GM19025 (cell line): ENCODE results near the gene EHD3.
A peak's percentile ranks its signal among the peaks of the same experiment; 100 is the strongest.

Experiments
- ATAC-seq: cut with Tn5 transposase; IDR thresholded peaks from one replicate; pipeline ENCODE4 v1.9.1; 2021; ENCODE audit warnings: mild to moderate bottlenecking, low read depth, moderate library complexity; ENCODE audit not compliant: unreplicated experiment

The EHD3 gene

DNA sequence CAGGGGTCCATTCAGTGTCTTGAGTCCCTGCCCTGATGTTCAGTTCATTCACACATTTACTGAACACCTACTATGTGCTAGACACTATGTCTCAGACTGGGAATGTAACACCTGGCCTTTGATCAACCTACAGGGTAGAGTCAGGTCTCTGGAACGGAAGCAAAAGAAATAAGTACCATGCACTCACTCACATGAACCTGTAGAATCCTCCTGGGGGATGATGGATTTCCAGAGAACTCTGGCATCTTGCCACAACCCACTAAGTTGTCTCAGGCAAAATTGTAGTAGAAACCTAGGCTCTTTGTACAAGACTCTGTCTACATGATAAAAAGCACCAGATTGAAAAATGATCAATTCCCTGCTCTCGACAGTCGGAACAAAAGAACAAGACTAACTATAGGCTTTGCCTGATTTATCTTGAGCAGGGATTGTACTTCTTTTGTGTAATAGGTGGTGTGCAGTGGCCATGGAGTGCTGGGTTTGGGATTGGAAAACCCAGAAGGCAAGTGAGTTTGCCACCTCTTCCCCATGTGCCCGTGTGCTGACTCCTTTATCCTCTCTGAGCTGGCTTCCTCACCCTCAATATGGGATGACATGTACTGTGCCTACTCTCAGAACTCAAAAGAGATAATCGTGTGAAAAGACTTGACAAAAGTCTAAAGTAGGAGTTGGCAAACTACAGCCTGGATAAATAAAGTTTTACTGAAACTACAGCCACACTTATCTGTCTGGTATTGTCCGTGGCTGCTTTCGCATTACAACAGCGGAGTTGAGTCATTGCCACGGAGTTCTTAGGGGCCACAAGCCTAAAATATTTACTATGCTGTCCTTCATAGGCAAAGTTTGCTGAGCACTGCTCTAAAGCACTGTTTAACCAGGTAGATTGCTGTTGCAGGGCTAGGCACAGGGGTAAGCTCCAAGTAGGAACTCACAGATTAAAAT, 21.0 kb upstream of the EHD3 start:
- no peak for ATAC-seq

DNA sequence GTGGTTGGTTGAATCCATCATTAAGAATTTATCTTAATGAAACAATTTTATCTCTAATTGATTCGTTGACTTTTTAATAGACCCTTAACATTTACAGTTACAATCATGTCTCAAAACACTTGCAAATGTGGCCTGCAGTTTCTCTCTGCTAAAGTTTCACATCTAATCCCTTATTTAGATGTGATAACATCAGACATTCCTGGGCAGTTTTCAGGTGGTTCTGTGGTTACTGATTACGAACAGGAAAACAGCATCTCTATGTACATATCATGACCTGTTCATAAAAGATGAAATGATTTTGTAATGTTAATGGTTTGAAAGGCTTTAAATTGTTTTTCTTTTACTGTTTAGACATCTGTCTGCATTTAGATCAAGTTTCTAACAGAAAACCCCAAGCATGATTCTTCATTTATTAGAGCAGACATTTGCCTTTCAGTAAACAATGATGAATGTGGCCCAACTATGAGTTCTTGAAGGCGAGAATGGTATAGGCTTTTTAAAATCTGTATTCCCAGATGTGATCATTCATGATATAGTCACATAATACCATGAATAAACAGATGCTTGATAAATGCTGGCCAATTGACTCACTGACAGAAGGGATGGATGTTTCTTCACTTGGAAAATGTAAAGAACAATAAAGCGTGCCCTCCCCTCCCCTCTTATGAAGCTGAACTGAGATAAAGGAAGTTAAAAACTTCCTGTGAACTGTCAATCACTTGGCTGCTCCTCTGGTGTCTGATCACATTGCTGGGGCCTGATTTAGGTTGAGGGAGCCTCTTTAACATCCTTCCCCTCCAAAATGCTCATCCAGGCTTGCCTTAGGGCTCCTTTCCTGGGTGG, 20.1 kb upstream of the EHD3 start:
- no peak for ATAC-seq

DNA sequence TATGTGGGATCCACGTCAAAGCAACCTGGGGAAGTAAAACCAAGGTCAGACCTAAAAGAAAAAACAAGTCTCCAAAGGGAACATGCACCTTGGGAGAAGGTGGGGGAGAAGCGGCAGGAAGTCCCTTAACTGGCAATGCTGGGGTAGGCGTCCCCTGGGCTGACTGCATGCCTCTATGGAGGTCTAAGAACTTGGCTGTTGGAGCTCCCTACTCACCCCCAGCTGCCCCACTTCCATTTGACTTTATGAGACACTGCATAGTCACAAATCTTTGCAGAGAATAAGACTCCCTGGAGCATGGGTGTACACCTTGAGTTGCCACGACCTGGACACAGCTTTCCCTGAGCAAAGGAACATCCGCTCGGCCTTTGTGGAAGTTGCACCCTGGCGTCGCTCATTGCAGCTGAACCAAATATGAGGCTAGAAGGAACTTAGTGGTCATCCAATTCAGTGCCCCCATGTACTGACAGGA, 19.5 kb upstream of the EHD3 start:
- ATAC-seq = no peak

DNA sequence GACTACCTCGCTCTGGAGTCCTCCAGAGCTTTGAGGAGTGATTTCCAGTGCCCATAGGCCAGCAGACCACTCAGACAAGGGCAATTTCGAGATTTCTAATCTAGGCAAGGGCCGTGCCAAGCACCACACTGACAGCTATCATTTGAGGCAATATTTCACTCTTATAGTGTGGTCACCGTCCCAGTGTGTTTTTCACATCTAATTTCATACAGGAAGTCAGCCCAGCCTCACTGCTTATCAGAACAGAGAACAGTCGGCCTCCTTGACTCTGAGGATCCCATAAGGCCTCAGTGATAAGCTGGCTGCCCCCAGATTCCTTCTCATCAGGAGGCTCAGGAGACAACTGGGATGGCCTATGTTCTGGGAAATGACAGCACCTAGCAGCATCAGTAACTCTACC, 17.2 kb upstream of the EHD3 start:
- ATAC-seq = peak; percentile 25

DNA sequence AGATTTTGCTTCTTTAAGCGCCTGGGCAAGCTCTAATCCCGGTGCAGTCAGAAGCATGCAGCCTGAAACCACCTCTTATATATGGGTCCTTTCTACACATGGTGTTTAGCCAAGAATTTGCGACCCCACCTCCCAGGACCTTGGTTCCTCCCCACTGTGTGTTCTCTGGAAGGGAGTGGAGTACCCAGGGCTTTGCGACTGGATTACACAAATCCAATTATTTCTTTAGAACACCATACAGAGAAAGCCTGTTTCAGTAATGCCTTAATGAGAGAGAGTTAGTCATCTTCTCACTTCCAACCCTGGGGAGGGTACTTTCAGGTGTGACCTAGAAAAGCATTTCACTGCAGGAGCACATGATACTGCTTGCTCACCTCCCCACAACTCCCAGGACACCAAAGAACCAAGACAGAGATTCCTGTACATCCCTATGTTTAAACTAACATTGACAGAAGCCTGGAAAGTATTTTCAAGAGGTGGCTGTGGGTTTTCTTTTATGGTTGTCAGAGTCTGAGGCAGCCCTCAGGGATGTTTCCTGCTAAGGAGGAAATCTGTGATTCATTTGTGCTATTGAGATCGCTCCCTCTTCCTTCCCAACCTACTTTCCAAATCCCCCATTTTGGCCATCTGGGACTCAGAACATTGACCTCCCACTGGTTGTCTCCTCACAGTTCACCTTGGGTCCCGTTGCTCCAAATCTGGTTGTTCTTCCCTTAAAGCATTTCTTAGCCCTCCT, 16.3 kb upstream of the EHD3 start, which contains the start of gene CAPN14:
Gene CAPN14 (minus strand): TSS at position 51 of the 736 bp plus-strand sequence. CDS start 12,068 bp downstream, outside the sequence.
- ATAC-seq = no peak

DNA sequence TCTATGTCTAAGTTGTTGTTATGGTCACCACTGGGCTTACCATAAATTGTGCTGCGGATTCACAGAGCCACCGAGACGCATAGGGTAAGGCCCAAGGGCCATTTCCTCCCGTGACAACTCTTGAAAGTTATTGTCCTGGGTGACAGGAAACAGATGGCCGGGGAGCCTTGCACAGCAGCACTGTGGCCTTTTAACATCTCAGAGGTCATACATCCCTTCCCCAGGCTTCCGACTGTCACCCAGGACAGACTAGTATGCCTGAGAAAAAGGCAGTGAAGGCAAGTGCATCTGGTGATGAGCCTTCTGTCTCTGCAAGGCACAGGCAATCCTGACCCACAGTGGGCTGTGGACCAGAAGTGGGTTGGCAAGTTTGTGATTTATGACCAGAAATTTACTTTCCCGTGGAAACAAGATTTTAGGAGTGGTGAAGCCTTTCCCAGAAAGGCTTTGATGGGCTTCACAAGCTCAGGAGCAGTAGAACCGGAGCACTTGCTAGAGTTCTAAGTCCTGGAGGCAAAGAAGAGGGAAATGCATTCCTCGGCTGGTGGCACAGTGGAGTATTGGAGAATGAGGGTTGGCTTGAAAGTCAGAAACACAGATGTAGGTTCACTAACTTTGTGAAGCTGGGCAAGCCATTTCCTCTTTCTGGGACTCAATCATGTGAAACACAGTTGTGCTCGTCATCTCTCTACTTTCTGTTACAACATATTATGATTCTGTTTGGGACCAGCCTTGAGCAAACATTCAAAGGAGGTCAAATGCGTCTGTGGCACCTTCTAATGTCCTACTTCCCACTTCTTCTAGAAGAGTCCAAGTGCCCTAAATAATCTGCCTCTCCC, 14.6 kb upstream of the EHD3 start:
- peak; percentile 75 for ATAC-seq

DNA sequence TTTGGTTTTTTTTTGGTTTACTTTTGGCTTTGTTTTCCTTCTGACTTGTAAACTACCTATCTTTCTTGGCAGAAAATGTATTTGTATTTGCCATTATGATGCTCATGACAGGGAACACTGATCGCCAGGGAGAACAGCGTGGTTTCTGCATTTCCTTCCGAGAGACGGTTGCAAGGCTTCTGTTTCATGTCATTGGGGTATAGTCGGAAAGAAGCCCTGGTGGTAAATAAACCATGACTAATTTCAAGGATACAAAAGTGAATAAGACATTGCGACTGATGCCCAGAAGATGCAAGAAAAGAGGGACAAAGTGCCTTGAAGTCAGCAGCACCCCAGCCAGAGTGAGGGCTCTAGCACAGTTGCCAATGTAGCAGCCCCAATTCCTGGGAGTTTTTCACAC, 12.4 kb upstream of the EHD3 start:
- no peak for ATAC-seq

DNA sequence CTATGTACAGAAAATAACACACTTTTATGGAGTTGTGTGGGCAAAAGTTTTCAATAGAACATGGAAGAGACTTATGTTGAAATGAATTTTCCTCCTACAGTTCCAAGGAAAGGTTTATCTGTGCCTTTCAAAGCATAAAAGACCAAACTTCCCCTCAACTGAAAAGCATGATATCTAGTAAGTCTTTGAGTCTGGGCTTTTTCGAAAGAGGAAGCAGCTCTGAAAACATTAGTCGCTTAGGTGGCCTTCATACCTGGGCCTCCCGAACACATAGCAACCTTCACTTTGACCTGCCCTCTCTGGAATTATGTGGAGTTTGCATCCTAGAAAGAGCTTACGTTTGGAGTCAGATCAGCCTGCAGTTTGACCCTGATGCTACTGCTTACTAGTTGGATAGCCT, 11.9 kb upstream of the EHD3 start:
- no peak for ATAC-seq

DNA sequence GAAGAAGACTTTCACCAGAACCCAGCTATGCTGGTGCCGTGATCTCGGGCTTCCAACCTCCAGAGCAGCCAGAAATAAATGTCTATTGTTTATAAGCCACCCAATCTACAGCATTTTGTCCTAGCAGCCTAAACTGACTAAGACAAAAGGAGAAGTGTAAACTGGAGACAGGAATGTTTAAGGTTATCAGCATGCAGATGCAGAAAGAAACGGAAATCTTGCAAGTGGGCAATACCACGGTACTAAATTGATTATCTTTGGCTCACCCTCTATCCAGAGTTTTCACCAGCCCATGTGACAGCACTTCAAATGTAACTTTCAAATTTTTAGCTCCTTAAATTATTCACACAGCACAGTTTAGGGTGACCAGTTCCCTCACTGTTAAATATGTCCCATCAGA, 10.9 kb upstream of the EHD3 start:
- no peak for ATAC-seq

DNA sequence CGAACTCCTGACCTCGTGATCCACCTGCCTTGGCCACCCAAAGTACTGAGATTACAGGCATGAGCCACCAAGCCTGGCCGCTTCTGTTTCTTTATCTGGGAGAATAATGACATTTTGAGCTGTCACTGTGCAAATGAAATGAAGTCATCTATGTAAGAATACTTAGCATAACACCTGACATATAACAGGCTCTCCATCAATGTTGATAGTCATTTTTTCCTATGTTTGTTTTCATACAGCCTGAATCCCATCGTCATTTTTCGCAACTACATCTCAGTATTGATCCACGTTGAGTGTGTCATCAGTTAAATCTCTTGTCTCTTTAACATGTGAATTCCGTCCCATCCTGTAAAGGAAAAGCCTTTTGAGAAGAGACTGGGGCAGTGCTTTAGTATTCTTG, 10.2 kb upstream of the EHD3 start:
- no peak for ATAC-seq

DNA sequence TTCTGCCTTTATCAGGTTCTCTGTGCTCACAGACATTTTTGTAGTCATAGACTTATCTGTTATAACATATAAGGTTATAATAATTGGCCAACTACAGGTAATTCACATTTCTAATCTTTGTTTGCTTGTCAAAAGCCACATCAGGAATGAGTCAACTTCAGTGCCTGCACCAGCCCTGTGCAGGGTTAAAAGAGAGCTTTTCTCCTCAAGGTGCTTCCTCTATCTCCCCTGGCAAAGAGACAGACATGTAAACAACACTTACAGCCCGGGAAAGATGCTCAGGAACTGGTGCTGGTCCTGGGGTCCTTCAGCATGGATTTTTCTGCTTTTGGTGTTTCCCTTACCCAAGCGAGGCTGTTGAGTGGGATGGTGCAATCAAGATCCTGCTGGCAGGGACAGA, 7.7 kb upstream of the EHD3 start:
- no peak for ATAC-seq

DNA sequence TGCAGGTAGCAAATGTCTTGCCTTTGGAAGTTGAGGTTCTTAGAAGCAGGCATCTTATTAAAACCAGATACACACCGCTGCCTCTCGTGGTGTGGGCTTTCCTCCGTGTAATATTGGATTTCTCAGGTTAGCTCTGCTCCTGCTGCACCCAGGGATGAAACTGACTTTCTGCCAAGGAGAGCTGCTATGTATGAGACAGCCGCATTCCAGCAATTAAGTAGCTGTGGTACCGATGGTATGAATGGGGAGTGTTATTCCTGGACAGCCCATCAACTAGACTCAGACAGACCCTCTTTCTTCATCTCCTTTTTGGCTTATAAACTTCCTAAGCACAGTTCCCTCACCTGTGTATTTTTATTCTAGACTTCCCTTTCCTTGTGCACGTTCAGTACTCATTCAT, 6.8 kb upstream of the EHD3 start:
- ATAC-seq = no peak

DNA sequence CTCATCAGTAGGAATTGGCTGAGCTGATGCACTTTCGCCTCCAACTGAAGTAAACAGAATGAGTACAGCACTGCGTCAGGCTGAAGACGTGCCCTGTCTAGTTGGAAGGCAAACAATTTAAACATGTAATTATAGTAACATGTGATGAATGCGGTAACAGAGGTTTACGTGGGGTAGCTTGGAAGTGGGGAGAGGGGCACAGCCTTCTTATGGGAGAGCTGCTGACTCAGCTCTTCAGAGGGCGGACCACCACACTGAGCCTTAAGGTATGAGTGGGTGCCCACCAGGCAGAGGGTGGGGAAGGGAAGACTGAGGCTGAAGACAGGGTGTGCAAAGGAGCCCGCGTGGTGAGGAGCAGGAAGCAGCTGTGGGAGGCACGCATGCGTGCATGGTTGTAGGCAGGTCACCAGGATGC, 6.2 kb upstream of the EHD3 start:
- ATAC-seq = no peak

DNA sequence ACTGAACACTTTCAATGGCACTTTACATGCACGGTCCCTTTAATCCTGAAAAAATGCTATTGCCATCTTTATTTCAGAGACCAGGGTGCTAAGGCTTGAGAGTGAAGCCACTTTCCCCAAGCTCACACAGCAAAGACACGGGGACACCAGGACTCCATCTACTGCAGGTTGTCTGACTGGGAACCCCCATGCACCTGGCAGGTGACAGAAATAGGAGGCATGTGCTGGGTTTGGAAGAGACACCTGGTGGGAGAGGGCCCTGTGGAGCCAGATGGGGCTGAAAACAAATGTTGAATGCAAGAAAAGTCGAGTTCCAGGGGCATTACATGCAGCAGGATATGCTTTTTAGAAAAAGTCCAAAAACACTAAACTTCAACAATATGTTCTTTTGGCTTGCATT, 5.2 kb upstream of the EHD3 start:
- no peak for ATAC-seq

DNA sequence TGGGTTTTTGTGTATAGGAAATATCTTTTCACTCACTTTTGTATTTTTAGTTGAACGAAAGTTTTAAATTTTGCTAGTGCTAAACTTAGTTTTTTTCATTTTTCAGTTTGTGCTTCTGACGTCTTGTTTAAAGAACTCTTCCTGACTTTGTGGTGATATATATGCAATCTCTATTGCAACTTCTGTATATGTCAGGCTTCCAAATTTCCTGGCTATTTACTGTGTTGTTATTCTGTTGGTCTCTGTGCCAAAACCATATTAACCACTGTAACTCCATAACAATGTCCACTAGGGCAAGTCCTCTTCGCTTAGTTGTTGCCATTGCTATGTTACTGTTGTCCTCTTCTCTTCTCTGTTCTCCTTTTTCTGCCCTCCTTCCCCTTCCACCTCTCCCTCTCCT, 3.2 kb upstream of the EHD3 start:
- ATAC-seq = no peak

DNA sequence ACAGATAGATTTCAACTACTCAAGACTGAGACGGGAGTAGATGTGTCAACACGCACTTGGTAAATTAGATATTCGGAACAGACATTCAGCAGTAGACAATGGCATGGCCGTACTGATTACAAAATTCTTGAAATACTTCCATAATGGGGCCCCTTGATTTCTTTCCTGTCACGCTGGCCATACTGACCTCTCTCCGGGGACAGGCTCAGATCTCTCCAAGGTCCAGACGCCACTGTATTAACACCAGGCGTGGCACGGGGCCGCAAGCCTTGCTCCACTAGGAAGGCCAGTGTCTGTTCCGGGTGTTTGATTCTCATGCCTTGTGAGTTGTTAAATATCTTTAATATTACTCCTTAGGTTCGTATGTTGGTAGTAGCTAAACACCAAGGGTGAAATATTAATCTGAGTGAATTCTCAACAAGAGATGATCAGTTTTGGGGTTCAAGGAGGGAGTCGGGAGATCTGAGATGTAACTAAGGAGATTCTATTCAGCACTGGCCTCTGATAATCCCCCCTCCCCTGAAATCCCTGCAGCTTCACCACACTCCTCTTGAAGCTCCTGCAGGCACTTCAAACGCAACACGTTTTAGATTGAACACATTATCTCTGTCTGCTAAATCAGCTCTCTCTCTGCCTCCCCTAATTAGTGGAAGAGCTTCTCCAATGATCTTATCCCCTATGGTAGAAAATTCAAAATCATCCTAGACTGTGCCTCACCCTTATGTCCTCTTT, 2.2 kb upstream of the EHD3 start:
- no peak for ATAC-seq

DNA sequence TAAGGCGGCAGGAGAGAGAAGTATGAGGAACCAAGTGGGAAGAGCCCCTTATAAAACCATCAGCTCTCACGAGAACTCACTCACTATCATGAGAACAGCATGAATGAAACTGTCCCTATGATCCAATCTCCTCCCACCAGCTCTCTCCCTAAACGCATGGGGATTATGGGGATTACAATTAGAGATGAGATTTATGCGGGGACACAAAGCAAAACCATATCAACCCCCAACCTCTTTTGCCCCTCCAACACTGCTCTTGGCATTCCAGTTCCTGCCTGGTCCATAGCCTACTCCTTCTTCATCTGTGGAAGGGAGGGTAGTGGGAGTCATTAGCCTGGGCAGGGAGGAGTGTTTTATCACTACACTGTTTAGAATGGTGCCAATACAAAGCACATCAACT, 1.4 kb upstream of the EHD3 start:
- no peak for ATAC-seq

DNA sequence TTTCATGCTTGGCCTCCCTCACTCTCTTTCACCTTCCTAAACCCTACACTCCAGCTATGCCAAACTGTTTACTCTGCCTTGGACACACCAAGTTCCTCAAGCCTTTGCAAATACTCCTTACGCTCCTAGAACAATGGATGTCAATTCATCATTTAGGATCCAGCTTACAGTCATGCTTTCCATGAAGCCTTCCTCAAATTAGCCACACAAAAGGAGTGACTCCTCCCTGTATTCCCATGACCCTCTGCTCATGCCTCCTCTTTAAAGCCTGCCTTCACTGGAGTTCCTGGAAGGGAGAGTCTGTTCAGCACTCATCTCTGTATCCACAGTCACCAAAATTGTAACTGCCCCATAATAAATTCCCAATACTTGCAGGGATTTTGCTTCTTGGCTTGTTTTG, 721 bp upstream of the EHD3 start:
- no peak for ATAC-seq
